Breast epithelium (tissue), 4 donors: ENCODE data around the gene DNAH17. TPM values are rescaled to one million over a fixed set of nuclear protein-coding genes. Genes with fewer than 3 reads are reported as not detected.

Experiments used
- DNase-seq, 2 donors: peaks; one replicate each; pipeline ENCODE4 v3.0.0-alpha.2; 2019; ENCODE audit warnings: low spot score in 2 of 2
- H3K27ac ChIP-seq, 2 donors: fragments of 200-600 bp; sonication (generic) in 1 of 2; one replicate each; pipeline ENCODE4 v1.5.1; 2016 to 2019; ENCODE audit warnings: mild to moderate bottlenecking in 1 of 2
- H3K27me3 ChIP-seq, 2 donors: fragments of 200-600 bp; sonication (generic) in 1 of 2; one replicate each; pipeline versions ENCODE4 v1.5.1 to v1.6.0; 2017 to 2019; ENCODE audit warnings: control low read depth in 1 of 2, mild to moderate bottlenecking in 1 of 2
- H3K36me3 ChIP-seq: fragments of 200-600 bp; one replicate; pipeline ENCODE4 v1.5.1; 2019
- H3K4me1 ChIP-seq, 2 donors: fragments of 200-600 bp; sonication (generic); one replicate each; pipeline ENCODE4 v1.5.1; 2016 to 2019; ENCODE audit warnings: control low read depth in 1 of 2
- H3K4me3 ChIP-seq, 3 donors: fragments of 200-600 bp; sonication (generic); 1 replicate in 2 of 3; 2 replicates in 1 of 3; pipeline ENCODE4 v1.5.1; 2016 to 2019; ENCODE audit warnings: mild to moderate bottlenecking in 3 of 3, moderate library complexity in 2 of 3
- H3K9me3 ChIP-seq, 2 donors: fragments of 200-600 bp; sonication (generic) in 1 of 2; one replicate each; pipeline ENCODE4 v1.5.1; 2016 to 2019; ENCODE audit warnings: control low read depth in 1 of 2
- POLR2A ChIP-seq: fragments of 450-650 bp; IDR thresholded peaks from one replicate; pipeline ENCODE4 v1.6.1; 2016; ENCODE audit warnings: antibody characterized with exemption, mild to moderate bottlenecking, moderate library complexity
- POLR2AphosphoS5 ChIP-seq, 3 donors: sonication (generic); formaldehyde crosslinking; IDR thresholded peaks; one replicate each; pipeline ENCODE4 v1.6.1; 2017; ENCODE audit warnings: antibody characterized with exemption in 3 of 3
- intact Hi-C: fragments of 100-400 bp; cut with DNase I; formaldehyde crosslinking; loops from one replicate; pipeline ENCODE4 v1.15.1; 2023; ENCODE audit warnings: low total_unique reads
- total RNA-seq, 3 donors: library from RNA; depleted of rRNA; stranded (reverse); fragments of >200 nt; gene quantifications; one replicate each; pipeline ENCODE4 v1.1.0, GENCODE V29; 2016
- TF ChIP-seq, protein P1 (sequence below), 3 donors: fragments of 450-650 bp; IDR thresholded peaks; one replicate each; pipeline ENCODE4 v1.5.1; 2016 to 2017; ENCODE audit warnings: antibody characterized with exemption in 3 of 3, mild to moderate bottlenecking in 3 of 3, moderate library complexity in 3 of 3

DNAH17 gene
- total RNA-seq, 3 donors from 2014 or later, result 0.15 to 0.33 TPM; not detected in 1

- Histone ChIP-seq H3K4me3 (no peak overlapping the region), H3K9me3 (no peaks in the 10 kb centered on the region), H3K27ac (no peak overlapping the region), H3K4me1 (no peaks in the 10 kb centered on the region), H3K36me3 (no peaks in the 10 kb centered on the region), H3K27me3 (no peaks in the 10 kb centered on the region)
- no peak for DNase-seq
- intact Hi-C loops, result no loop called here
- TF ChIP-seq, protein P1, sequence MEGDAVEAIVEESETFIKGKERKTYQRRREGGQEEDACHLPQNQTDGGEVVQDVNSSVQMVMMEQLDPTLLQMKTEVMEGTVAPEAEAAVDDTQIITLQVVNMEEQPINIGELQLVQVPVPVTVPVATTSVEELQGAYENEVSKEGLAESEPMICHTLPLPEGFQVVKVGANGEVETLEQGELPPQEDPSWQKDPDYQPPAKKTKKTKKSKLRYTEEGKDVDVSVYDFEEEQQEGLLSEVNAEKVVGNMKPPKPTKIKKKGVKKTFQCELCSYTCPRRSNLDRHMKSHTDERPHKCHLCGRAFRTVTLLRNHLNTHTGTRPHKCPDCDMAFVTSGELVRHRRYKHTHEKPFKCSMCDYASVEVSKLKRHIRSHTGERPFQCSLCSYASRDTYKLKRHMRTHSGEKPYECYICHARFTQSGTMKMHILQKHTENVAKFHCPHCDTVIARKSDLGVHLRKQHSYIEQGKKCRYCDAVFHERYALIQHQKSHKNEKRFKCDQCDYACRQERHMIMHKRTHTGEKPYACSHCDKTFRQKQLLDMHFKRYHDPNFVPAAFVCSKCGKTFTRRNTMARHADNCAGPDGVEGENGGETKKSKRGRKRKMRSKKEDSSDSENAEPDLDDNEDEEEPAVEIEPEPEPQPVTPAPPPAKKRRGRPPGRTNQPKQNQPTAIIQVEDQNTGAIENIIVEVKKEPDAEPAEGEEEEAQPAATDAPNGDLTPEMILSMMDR (IDR thresholded peaks at IDR 0.05), result no peak
- TF ChIP-seq POLR2AphosphoS5 (IDR thresholded peaks at IDR 0.05) (no peak), POLR2A (no peak)
Measured at GRCh38 chr17:78566947-78567346, 10.2 kb downstream of the DNAH17 start.

- no peaks in the 10 kb centered on the region for H3K4me1 ChIP-seq
- H3K9me3 ChIP-seq, result no peaks in the 10 kb centered on the region
- peak in 1 of 2 donors; percentile 25 for DNase-seq
- no peaks in the 10 kb centered on the region for H3K36me3 ChIP-seq
- intact Hi-C loops, result no loop called here
- peak overlapping the region in 1 of 2 donors; percentile 66 for H3K27ac ChIP-seq
- H3K4me3 ChIP-seq, result no peak overlapping the region
- peaks cover 0 to 8% of the 10 kb centered on the region in 2 donors for H3K27me3 ChIP-seq
- TF ChIP-seq POLR2A, result no peak
- no peak for TF ChIP-seq POLR2AphosphoS5 (IDR thresholded peaks at IDR 0.05)
- TF ChIP-seq, protein P1 (IDR thresholded peaks at IDR 0.05), result no peak
Measured at GRCh38 chr17:78563189-78564145, 13.7 kb downstream of the DNAH17 start.

GRCh38 chr17:78562734-78563133, 14.5 kb downstream of the DNAH17 start:
- no peaks in the 10 kb centered on the region for H3K4me1 ChIP-seq
- TF ChIP-seq, protein P1 (IDR thresholded peaks at IDR 0.05), result no peak
- no peak overlapping the region for H3K4me3 ChIP-seq
- no peaks in the 10 kb centered on the region for H3K36me3 ChIP-seq
- peak overlapping the region in 1 of 2 donors; percentile 66 for H3K27ac ChIP-seq
- H3K27me3 ChIP-seq, result peaks cover 0 to 8% of the 10 kb centered on the region in 2 donors
- no peaks in the 10 kb centered on the region for H3K9me3 ChIP-seq
- DNase-seq, result no peak
- intact Hi-C loops, result no loop called here

- no peaks in the 10 kb centered on the region for H3K4me1 ChIP-seq
- TF ChIP-seq POLR2AphosphoS5 (IDR thresholded peaks at IDR 0.05) (no peak), POLR2A (no peak)
- TF ChIP-seq, protein P1 (IDR thresholded peaks at IDR 0.05), result no peak
- no peak overlapping the region for H3K27ac ChIP-seq
- intact Hi-C loops, result no loop called here
- no peak for DNase-seq
- no peaks in the 10 kb centered on the region for H3K9me3 ChIP-seq
- H3K4me3 ChIP-seq, result no peak overlapping the region
- no peaks in the 10 kb centered on the region for H3K36me3 ChIP-seq
- peaks cover 0 to 8% of the 10 kb centered on the region in 2 donors for H3K27me3 ChIP-seq
Measured at GRCh38 chr17:78561166-78561565, 16.0 kb downstream of the DNAH17 start.

GRCh38 chr17:78560731-78561130, 16.5 kb downstream of the DNAH17 start:
- Histone ChIP-seq H3K4me1 (no peaks in the 10 kb centered on the region), H3K9me3 (no peaks in the 10 kb centered on the region), H3K4me3 (no peak overlapping the region), H3K36me3 (no peaks in the 10 kb centered on the region), H3K27me3 (peaks cover 0 to 8% of the 10 kb centered on the region in 2 donors), H3K27ac (no peak overlapping the region)
- TF ChIP-seq POLR2AphosphoS5 (IDR thresholded peaks at IDR 0.05) (no peak), POLR2A (no peak)
- TF ChIP-seq, protein P1 (IDR thresholded peaks at IDR 0.05), result no peak
- intact Hi-C loops, result no loop called here
- DNase-seq, result no peak
